Ascending aorta (tissue), 2 donors: ENCODE results near the gene ASCC1. TPM values are rescaled to one million over a fixed set of nuclear protein-coding genes. Genes with fewer than 3 reads are reported as not detected.

Experiments
- DNase-seq, 2 donors: peaks; one replicate each; pipeline ENCODE4 v3.0.0-alpha.2; 2019; ENCODE audit warnings: low spot score in 2 of 2
- H3K27ac ChIP-seq, 2 donors: fragments of 200-600 bp; sonication (generic); one replicate each; pipeline ENCODE4 v1.5.1; 2016 to 2017; ENCODE audit warnings: mild to moderate bottlenecking in 1 of 2
- H3K27me3 ChIP-seq: fragments of 200-600 bp; sonication (generic); one replicate; pipeline ENCODE4 v1.5.1; 2017
- H3K36me3 ChIP-seq, 2 donors: fragments of 200-600 bp; sonication (generic); one replicate each; pipeline ENCODE4 v1.5.1; 2016
- H3K4me1 ChIP-seq, 2 donors: fragments of 200-600 bp; sonication (generic); one replicate each; pipeline ENCODE4 v1.5.1; 2016 to 2017; ENCODE audit warnings: mild to moderate bottlenecking in 1 of 2
- H3K4me3 ChIP-seq, 2 donors: fragments of 200-600 bp; sonication (generic); one replicate each; pipeline ENCODE4 v1.5.1; 2016 to 2017; ENCODE audit warnings: mild to moderate bottlenecking in 1 of 2
- H3K9me3 ChIP-seq, 2 donors: fragments of 200-600 bp; sonication (generic); one replicate each; pipeline ENCODE4 v1.5.1; 2016
- CTCF ChIP-seq, 3 experiments: fragments of 200-600 bp in 2 of 3; fragments of 450-650 bp in 1 of 3; sonication (generic) in 2 of 3; IDR thresholded peaks; one replicate each; pipeline ENCODE4 v1.5.1; 2016 to 2019; ENCODE audit warnings: antibody characterized with exemption in 3 of 3, mild to moderate bottlenecking in 1 of 3, moderate library complexity in 1 of 3
- intact Hi-C: fragments of 100-400 bp; cut with DNase I; formaldehyde crosslinking; loops from one replicate; pipeline ENCODE4 v1.15.1; 2023
- total RNA-seq: library from RNA; depleted of rRNA; stranded (reverse); fragments of >200 nt; gene quantifications from one replicate; pipeline ENCODE4 v1.1.0, GENCODE V29; 2016

ASCC1 gene
- 5.5 TPM for total RNA-seq

GRCh38 chr10:72215611-72216549 is at the start of gene ASCC1, which contains the start of gene ANAPC16:
TSS of gene ASCC1 (minus strand) at chr10:72216276. CDS start at chr10:72213298, 2,978 bp downstream.
TSS of gene ANAPC16 (plus strand) at chr10:72216012. CDS start at chr10:72223915, 7,903 bp downstream.
- DNase-seq: peak; percentile 66 to 94
- TF ChIP-seq CTCF (IDR thresholded peaks at IDR 0.05): no peak
- no peaks in the 10 kb centered on the region for H3K9me3 ChIP-seq
- intact Hi-C loops: loop anchor here (1.0 to 5.0 kb wide), 5 partner anchors 39 to 113 kb away; partner anchors contain the start of gene DDIT4
- peaks cover 5 to 35% of the 10 kb centered on the region in 2 donors for H3K4me1 ChIP-seq
- peak within 1 kb of the TSS; percentile 93 to 95 for H3K27ac ChIP-seq
- H3K4me3 ChIP-seq: peak within 1 kb of the TSS; percentile 64 to 71
- H3K36me3 ChIP-seq: peaks cover 3 to 21% of the 10 kb centered on the region in 2 donors
- no peaks in the 10 kb centered on the region for H3K27me3 ChIP-seq

GRCh38 chr10:72265508-72265907 is 49.4 kb upstream of the ASCC1 start:
- no peak overlapping the region for H3K27ac ChIP-seq
- no peak for DNase-seq
- H3K9me3 ChIP-seq: no peaks in the 10 kb centered on the region
- no peak for TF ChIP-seq CTCF (IDR thresholded peaks at IDR 0.05)
- no peak overlapping the region for H3K4me3 ChIP-seq
- peaks cover 6 to 12% of the 10 kb centered on the region in 2 donors for H3K4me1 ChIP-seq
- no peaks in the 10 kb centered on the region for H3K27me3 ChIP-seq
- intact Hi-C loops: no loop called here
- H3K36me3 ChIP-seq: no peaks in the 10 kb centered on the region

- Histone ChIP-seq H3K27ac (no peak overlapping the region), H3K4me1 (peaks cover 16 to 22% of the 10 kb centered on the region in 2 donors), H3K9me3 (no peaks in the 10 kb centered on the region), H3K4me3 (no peak overlapping the region), H3K27me3 (no peaks in the 10 kb centered on the region), H3K36me3 (no peaks in the 10 kb centered on the region)
- intact Hi-C loops: no loop called here
- DNase-seq: no peak
- no peak for TF ChIP-seq CTCF (IDR thresholded peaks at IDR 0.05)
Measured at GRCh38 chr10:72264536-72264935, 48.5 kb upstream of the ASCC1 start.

- intact Hi-C loops: no loop called here
- no peak for DNase-seq
- no peaks in the 10 kb centered on the region for H3K9me3 ChIP-seq
- H3K4me1 ChIP-seq: peaks cover 21 to 28% of the 10 kb centered on the region in 2 donors
- H3K27ac ChIP-seq: no peak overlapping the region
- no peaks in the 10 kb centered on the region for H3K36me3 ChIP-seq
- no peaks in the 10 kb centered on the region for H3K27me3 ChIP-seq
- no peak overlapping the region for H3K4me3 ChIP-seq
- TF ChIP-seq CTCF (IDR thresholded peaks at IDR 0.05): no peak
Measured at GRCh38 chr10:72263613-72264241, 47.7 kb upstream of the ASCC1 start.

- peak overlapping the region in 1 of 2 donors; percentile 48 for H3K4me3 ChIP-seq
- peak overlapping the region; percentile 80 to 91 for H3K27ac ChIP-seq
- no peak for DNase-seq
- TF ChIP-seq CTCF (IDR thresholded peaks at IDR 0.05): no peak
- H3K36me3 ChIP-seq: no peaks in the 10 kb centered on the region
- H3K4me1 ChIP-seq: peaks cover 23 to 34% of the 10 kb centered on the region in 2 donors
- no peaks in the 10 kb centered on the region for H3K9me3 ChIP-seq
- intact Hi-C loops: no loop called here
- no peaks in the 10 kb centered on the region for H3K27me3 ChIP-seq
Measured at GRCh38 chr10:72261784-72262404, 45.8 kb upstream of the ASCC1 start.
